GM12875 (cell line): Measurements from ENCODE around the gene DENND4B.
A peak's percentile ranks its signal among the peaks of the same experiment; 100 is the strongest.

Experiments
- H3K4me3 ChIP-seq: one replicate; pipeline ENCODE4 v1.5.1; 2011; ENCODE audit warnings: low read depth, low read length, control low read depth
- CTCF ChIP-seq: IDR thresholded peaks from 2 replicates; pipeline ENCODE4 v1.5.1; 2011; ENCODE audit warnings: low read depth, mild to moderate bottlenecking, control low read depth, inconsistent platforms, low read length, moderate library complexity, borderline replicate concordance; ENCODE audit not compliant: insufficient read depth

Gene DENND4B

GRCh38 chr1:153944005-153944826, 2.3 kb downstream of the DENND4B start:
- peak overlapping the region; percentile 92 for H3K4me3 ChIP-seq
- TF ChIP-seq CTCF: no peak

GRCh38 chr1:153942766-153943549, 3.6 kb downstream of the DENND4B start:
- TF ChIP-seq CTCF: no peak
- no peak overlapping the region for H3K4me3 ChIP-seq

DNA sequence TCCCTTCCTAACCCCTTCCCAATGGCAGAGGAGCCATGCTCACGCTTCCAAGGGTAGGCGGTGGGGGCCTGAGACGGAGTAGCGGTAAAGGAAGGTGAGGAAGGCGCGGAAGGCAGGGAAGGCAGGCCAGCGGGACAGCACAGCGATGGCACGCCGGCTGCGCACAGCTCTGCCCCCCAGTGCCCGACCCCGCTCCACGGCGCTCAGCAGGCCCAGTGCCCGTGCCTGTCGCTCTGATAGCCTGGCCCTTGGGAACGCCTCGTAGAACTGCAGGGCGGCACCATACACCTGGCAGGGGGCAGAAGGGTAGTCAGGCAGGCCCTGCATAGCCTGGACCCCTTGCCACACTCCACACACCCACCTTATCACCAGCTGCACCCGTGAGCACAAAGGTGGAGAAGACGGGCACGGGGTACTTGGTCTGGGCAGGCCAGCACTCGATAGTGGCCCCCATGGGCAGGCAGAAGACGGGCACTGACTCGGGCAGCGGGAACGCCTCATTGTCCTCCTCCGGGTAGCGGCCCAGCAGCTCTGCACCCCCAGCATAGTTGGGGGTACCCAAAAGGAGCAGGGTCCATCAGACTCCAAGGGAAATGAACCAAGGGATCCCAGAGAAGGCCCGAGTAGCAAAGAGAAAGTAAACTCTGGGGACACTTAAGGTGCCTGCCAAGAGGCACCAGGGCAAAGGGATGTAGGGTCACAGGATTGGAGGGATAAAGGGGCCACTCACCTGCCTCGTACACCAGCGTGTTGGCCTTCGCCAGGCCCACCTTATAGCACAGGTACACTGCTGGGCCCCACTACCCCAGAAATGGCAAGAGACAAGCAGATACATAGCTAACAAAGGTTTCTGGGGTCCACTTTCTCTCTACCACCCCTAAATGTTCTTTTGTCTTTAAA, 4.4 kb downstream of the DENND4B start:
- no peak overlapping the region for H3K4me3 ChIP-seq
- no peak for TF ChIP-seq CTCF

GRCh38 chr1:153940756-153941155, 5.8 kb downstream of the DENND4B start:
- no peak for TF ChIP-seq CTCF

GRCh38 chr1:153939476-153939875, 7.0 kb downstream of the DENND4B start:
- H3K4me3 ChIP-seq: no peak overlapping the region
- TF ChIP-seq CTCF: no peak

More at GRCh38 chr1:153940756-153941155, 5.8 kb downstream of the DENND4B start:
- H3K4me3 ChIP-seq: no peak overlapping the region

DNA sequence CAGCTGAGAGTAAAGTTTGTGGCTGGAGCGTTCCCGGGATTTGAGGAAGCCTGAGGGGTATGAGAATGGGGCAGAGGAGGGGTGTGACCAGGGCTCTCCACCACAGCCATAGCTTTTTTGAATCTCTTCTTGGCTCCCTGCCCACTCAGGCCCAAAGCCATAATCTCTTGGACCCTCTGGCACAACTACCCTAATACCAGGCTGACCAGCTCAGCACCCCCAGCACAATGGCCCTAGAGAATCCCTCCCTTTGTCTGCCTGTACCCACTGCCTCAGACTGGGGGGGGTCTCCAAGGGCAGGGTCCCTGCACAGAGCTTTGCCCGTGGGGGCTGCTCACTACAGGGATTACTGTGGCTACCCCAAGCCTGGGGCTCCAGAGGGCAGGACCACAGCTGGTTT, 7.5 kb downstream of the DENND4B start:
- H3K4me3 ChIP-seq: no peak overlapping the region
- TF ChIP-seq CTCF: no peak
